ENCODE results near the gene TOGARAM2. TPM values are rescaled to one million over a fixed set of nuclear protein-coding genes. Genes with fewer than 3 reads are reported as not detected.

TOGARAM2 gene
- total RNA-seq, 2 experiments from 2014 or later: 2.3 to 2.7 TPM

GRCh38 chr2:28951910-28952835, 28.9 kb upstream of the TOGARAM2 start:
- Mint-ChIP-seq H3K4me3 (no peak overlapping the region), H3K36me3 (ENCODE audit: low read depth) (peaks cover 22% of the 10 kb centered on the region), H3K27ac (peak overlapping the region; percentile 26), H3K4me1 (ENCODE audit: low read depth) (peaks cover 7% of the 10 kb centered on the region), H3K27me3 (no peaks in the 10 kb centered on the region), H3K9me3 (peaks cover 3% of the 10 kb centered on the region)
- ChIA-PET CTCF (interaction anchor here (0.7 kb wide), 1 partner anchor 246 kb away, joined by 3 read pairs; no protein-coding TSS in a partner anchor), POLR2A (interaction anchor here (0.6 kb wide), 1 partner anchor 1885 kb away, joined by 3 read pairs; no protein-coding TSS in a partner anchor)
- ATAC-seq: no peak
- intact Hi-C loops (cut with micrococcal nuclease): loop anchor here (5.0 kb wide), 1 partner anchor 130 kb away; no protein-coding TSS in a partner anchor
- no peak for DNase-seq
- no peak for TF ChIP-seq CTCF (IDR thresholded peaks at IDR 0.05)

DNA sequence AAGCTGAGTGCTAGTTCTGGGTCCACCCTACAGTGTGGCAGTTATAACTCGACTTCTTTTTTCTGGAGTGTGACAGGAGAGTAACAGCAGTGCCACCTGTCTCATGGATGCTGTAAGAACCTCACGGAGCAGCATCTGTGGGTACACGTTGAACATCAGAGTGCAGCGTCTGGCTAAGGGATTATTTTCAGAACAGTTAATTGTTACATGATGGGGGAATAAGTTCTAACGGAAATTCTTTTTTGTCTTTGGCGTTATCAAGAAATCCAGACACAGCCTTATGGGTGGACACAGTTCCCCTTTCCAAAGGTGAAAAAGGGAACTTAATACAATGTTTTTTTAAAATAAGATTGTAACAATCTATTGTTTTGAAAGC, 28.3 kb upstream of the TOGARAM2 start:
- no peaks in the 10 kb centered on the region for H3K27me3 Mint-ChIP-seq
- intact Hi-C loops (cut with micrococcal nuclease): loop anchor here (5.0 kb wide), 1 partner anchor 131 kb away; no protein-coding TSS in a partner anchor
- ATAC-seq (no peak), DNase-seq (no peak)
- no peak overlapping the region for H3K4me3 Mint-ChIP-seq
- H3K27ac Mint-ChIP-seq: peak overlapping the region; percentile 26
- POLR2A ChIA-PET: no interaction called here
- H3K4me1 Mint-ChIP-seq (ENCODE audit: low read depth): peaks cover 7% of the 10 kb centered on the region
- TF ChIP-seq CTCF (IDR thresholded peaks at IDR 0.05): no peak
- peaks cover 3% of the 10 kb centered on the region for H3K9me3 Mint-ChIP-seq
- CTCF ChIA-PET: no interaction called here
- H3K36me3 Mint-ChIP-seq (ENCODE audit: low read depth): peaks cover 21% of the 10 kb centered on the region

DNA sequence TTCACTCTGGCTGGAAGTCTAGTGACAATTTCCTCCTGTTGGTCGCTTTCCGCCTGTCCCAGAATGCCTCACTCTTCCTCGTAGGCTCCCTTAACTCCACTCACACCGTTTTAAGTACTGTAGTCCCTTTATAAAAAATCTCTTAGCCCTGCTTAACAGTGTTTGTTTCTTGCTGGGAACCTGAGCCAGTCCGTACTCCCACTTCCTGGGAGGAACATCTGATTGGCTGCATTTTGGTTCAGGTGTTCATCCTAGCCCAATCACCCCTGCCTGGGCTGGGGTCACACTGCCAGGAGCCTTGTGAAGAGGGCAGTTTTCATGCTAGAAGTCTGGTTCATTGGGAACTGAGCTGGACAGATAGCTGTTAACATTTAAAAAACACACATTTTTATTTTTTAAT, 25.6 kb upstream of the TOGARAM2 start:
- intact Hi-C loops (cut with micrococcal nuclease): loop anchor here (5.0 kb wide), 1 partner anchor 57 kb away; no protein-coding TSS in a partner anchor
- POLR2A ChIA-PET: interaction anchor here (0.6 to 0.9 kb wide), 2 partner anchors 40 to 1288 kb away, joined by 3 read pairs; no protein-coding TSS in a partner anchor

GRCh38 chr2:28956415-28956826, 24.7 kb upstream of the TOGARAM2 start:
- Mint-ChIP-seq H3K9me3 (no peaks in the 10 kb centered on the region), H3K27me3 (no peaks in the 10 kb centered on the region), H3K36me3 (ENCODE audit: low read depth) (no peaks in the 10 kb centered on the region), H3K4me1 (ENCODE audit: low read depth) (peaks cover 7% of the 10 kb centered on the region), H3K27ac (no peak overlapping the region), H3K4me3 (peak overlapping the region; percentile 65)
- CTCF ChIA-PET: interaction anchor here (0.6 to 1.7 kb wide), 14 partner anchors 10 to 244 kb away, joined by 3 to 9 read pairs (median 3); no protein-coding TSS in a partner anchor
- POLR2A ChIA-PET: interaction anchor here (0.6 to 1.0 kb wide), 3 partner anchors 12 to 1289 kb away, joined by 3 to 4 read pairs (median 3); partner anchors contain the start of gene TRMT61B
- ATAC-seq (peak; percentile 88), DNase-seq (peak; percentile 72)
- intact Hi-C loops (cut with micrococcal nuclease): loop anchor here (5.0 kb wide), 1 partner anchor 56 kb away; no protein-coding TSS in a partner anchor
- no peak for TF ChIP-seq CTCF (IDR thresholded peaks at IDR 0.05)

More for the DNA sequence above, 25.6 kb upstream of the TOGARAM2 start:
- no peak for TF ChIP-seq CTCF (IDR thresholded peaks at IDR 0.05)
- no peak for DNase-seq
- Mint-ChIP-seq H3K36me3 (ENCODE audit: low read depth) (no peaks in the 10 kb centered on the region), H3K9me3 (no peaks in the 10 kb centered on the region), H3K4me1 (ENCODE audit: low read depth) (peaks cover 7% of the 10 kb centered on the region), H3K27ac (no peak overlapping the region), H3K4me3 (no peak overlapping the region), H3K27me3 (no peaks in the 10 kb centered on the region)
- ATAC-seq: no peak
- CTCF ChIA-PET: interaction anchor here (1.1 to 1.7 kb wide), 11 partner anchors 9 to 245 kb away, joined by 3 to 9 read pairs (median 3); no protein-coding TSS in a partner anchor

Data from activated CD8-positive, alpha-beta T cell treated with anti-CD3 and anti-CD28 coated beads for 36 hours (primary cell).